Prostate gland (tissue), 2 donors: ENCODE measurements around the gene C2CD3.

Experiments used
- POLR2A ChIP-seq: fragments of 450-650 bp; IDR thresholded peaks from one replicate; pipeline ENCODE4 v1.6.1; 2016; ENCODE audit warnings: antibody characterized with exemption, mild to moderate bottlenecking
- TF ChIP-seq, protein P1 (sequence below), 4 experiments: fragments of 200-600 bp in 2 of 4; fragments of 450-650 bp in 2 of 4; sonication (generic) in 2 of 4; IDR thresholded peaks; 1 replicate in 3 of 4; 2 replicates in 1 of 4; pipeline ENCODE4 v1.5.1; 2016 to 2019; ENCODE audit warnings: antibody characterized with exemption in 4 of 4, mild to moderate bottlenecking in 2 of 4, moderate library complexity in 2 of 4

DNA sequence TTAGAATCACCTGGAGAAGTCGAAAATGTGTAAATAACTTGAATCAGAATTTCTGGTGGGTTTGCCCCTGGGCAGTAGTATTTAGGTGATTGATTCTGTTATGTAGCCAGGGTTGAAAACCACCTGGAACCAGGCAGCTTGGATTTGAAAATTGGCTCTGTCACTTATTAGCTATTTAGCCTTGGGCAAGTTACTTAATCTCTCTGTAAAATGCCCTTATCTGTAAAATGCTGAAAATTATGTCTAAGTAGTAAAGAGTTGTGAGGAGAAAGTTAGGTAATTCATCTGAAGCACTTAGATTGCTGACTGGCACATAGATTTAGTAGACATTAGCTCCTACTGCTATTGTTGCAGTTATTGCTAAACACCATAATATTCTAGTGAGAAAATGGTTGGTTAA is 49.6 kb upstream of the C2CD3 start:
- TF ChIP-seq, protein P1, sequence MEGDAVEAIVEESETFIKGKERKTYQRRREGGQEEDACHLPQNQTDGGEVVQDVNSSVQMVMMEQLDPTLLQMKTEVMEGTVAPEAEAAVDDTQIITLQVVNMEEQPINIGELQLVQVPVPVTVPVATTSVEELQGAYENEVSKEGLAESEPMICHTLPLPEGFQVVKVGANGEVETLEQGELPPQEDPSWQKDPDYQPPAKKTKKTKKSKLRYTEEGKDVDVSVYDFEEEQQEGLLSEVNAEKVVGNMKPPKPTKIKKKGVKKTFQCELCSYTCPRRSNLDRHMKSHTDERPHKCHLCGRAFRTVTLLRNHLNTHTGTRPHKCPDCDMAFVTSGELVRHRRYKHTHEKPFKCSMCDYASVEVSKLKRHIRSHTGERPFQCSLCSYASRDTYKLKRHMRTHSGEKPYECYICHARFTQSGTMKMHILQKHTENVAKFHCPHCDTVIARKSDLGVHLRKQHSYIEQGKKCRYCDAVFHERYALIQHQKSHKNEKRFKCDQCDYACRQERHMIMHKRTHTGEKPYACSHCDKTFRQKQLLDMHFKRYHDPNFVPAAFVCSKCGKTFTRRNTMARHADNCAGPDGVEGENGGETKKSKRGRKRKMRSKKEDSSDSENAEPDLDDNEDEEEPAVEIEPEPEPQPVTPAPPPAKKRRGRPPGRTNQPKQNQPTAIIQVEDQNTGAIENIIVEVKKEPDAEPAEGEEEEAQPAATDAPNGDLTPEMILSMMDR (IDR thresholded peaks at IDR 0.05) = no peak
- no peak for TF ChIP-seq POLR2A
